GM12891 (cell line): Measurements from ENCODE around the gene KCNQ1OT1.

Experiments used
- PAX5 ChIP-seq: IDR thresholded peaks from 2 replicates; pipeline ENCODE4 v1.6.1; 2011; ENCODE audit warnings: low read length, moderate library complexity, mild to moderate bottlenecking; ENCODE audit not compliant: insufficient read depth, severe bottlenecking
- POLR2A ChIP-seq: IDR thresholded peaks from 2 replicates; pipeline ENCODE4 v1.6.1; 2011; ENCODE audit warnings: low read depth, low read length, control low read depth
- POLR2AphosphoS5 ChIP-seq: IDR thresholded peaks from 2 replicates; pipeline ENCODE4 v1.6.1; 2011; ENCODE audit warnings: low read depth, low read length, control low read depth
- POU2F2 ChIP-seq: IDR thresholded peaks from 2 replicates; pipeline ENCODE4 v1.6.1; 2011; ENCODE audit warnings: low read depth, mild to moderate bottlenecking, control low read depth, low read length, moderate library complexity
- SPI1 ChIP-seq: IDR thresholded peaks from 2 replicates; pipeline ENCODE4 v1.6.1; 2011; ENCODE audit warnings: low read depth, low read length, control low read depth
- TAF1 ChIP-seq: IDR thresholded peaks from 2 replicates; pipeline ENCODE4 v1.6.1; 2011; ENCODE audit warnings: low read depth, low read length, control low read depth

DNA sequence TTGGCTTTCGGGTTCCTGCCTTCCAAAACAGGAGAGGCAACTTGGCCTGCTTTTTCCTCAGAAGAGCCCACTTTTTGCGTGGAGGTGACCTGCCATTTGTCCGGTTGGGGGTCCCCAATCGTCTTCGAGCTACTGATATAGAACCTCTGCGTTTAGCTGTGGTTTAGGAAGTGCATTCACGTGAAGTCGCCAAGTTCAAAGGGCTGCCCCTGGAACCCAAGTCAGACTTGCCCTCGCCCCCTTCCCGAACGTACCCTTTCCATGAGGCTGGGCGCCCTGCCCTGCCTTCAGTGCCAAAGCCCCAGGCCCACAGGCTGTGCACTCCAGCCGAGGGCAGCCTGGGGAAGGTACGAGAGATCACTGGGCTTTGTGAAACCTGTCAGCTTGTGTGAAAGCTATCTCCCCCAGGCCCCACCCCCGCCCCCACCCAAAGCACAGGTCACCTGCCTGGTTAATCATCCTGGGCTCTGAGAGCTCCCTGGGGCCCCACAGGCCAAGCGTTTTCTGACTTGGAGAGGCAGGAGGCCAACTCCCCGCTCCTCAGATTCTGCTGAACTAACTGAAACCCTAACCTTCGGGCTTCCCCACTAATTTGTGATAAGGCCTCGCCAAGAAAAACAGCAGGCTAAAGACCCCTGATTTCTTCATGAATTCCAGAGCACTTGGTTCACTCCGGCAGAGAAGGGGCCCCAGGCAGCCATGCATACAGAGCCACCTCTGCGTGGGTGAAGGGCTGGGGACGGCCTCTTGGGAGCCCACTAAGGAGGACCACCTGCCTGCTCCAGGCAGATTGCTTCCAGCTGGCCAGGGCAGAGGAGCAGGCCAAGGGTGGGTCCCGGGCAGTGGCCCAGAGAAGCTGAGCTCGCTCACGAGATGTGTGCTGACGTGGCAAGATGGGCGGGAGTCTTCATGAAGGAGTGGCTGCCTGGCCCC lies 25.8 kb upstream of the KCNQ1OT1 start:
- TF ChIP-seq TAF1 (no peak), POLR2A (no peak), POLR2AphosphoS5 (no peak), PAX5 (no peak), POU2F2 (no peak), SPI1 (no peak)
